Adipocyte (in vitro differentiated cells): ENCODE data around the gene RNF19B.

Source experiments
- DNase-seq: peaks from one replicate; pipeline ENCODE4 v3.0.0-alpha.2; 2015; ENCODE audit warnings: low read depth
- H3K27me3 ChIP-seq: replicated peaks from 2 replicates; pipeline ENCODE4 v1.7.0; 2013; ENCODE audit warnings: mild to moderate bottlenecking, low read length, moderate library complexity; ENCODE audit not compliant: control insufficient read depth, insufficient read depth
- H3K36me3 ChIP-seq: 2 replicates; pipeline ENCODE4 v1.7.0; 2013; ENCODE audit warnings: low read length, mild to moderate bottlenecking, moderate library complexity; ENCODE audit not compliant: control insufficient read depth, insufficient read depth, severe bottlenecking
- H3K4me1 ChIP-seq: 2 replicates; pipeline ENCODE4 v1.7.0; 2013; ENCODE audit warnings: mild to moderate bottlenecking, low read length, moderate library complexity; ENCODE audit not compliant: control insufficient read depth, insufficient read depth
- H3K4me3 ChIP-seq: 2 replicates; pipeline ENCODE4 v1.7.0; 2013; ENCODE audit warnings: mild to moderate bottlenecking, low read length, moderate library complexity
- H3K9ac ChIP-seq: 2 replicates; pipeline ENCODE4 v1.7.0; 2013; ENCODE audit warnings: mild to moderate bottlenecking, low read length, moderate library complexity
- H3K9me3 ChIP-seq: 2 replicates; pipeline ENCODE4 v1.7.0; 2013; ENCODE audit warnings: mild to moderate bottlenecking, low read length, moderate library complexity; ENCODE audit not compliant: control insufficient read depth

The RNF19B gene

DNA sequence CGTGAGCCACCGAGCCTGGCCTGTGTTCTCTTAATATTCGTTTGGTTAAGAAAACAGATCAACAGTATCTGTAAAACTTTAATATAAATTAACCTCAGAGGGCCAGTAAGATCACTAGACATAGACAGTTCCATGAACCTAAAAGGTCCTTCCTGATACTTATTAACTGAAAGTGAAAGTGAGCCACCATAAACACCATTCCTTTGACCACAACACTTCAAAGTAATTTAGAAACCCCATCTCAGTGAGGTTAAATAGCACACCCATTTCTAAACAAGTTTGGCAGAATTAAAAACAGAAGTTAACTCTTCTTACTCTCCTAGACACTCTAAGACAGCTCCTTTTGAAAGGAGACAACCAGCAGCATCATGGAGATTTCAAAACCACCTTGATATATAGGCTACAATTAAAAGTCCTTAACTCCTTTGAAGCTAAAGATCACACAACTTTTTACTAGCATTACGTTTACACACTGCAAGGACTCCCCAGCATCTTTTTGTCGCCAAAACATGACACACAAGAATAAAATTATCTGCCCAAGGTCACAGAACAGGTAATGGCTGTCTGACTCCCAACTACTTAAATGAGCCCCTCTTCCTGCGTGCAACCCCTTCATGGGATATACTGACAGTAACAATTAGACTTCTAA lies 2.2 kb downstream of the RNF19B start:
- peak; percentile 26 for DNase-seq
- Histone ChIP-seq H3K36me3 (no peaks in the 10 kb centered on the region), H3K4me1 (peaks cover 20% of the 10 kb centered on the region), H3K9ac (peak overlapping the region; percentile 32), H3K27me3 (no peaks in the 10 kb centered on the region), H3K4me3 (peak overlapping the region; percentile 92), H3K9me3 (no peaks in the 10 kb centered on the region)

DNA sequence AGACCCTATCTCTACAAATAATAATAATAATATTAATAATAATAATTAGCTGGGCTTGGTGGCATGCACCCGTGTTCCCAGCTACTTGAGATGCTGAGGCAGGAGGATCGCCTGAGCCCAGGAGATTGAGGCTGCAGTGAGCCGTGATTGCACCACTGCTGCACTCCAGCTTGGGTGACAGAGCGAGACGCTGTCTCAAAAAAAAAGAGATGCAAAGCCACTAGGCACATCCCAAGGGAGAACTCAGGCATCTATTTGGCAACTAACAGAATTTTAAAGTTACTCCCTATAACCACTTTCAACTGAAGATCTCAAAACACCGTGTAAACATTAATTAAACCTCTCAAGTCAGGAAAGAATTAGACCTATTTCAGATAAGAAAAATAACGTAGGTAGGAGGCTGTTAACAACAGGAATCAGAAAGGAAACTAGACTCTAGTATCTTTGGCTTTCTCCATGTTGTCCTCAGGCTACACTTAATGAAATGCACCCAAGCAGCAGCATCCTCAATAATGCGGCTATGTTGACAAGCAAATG lies 3.7 kb downstream of the RNF19B start:
- no peak overlapping the region for H3K4me3 ChIP-seq
- H3K9me3 ChIP-seq = no peaks in the 10 kb centered on the region
- no peaks in the 10 kb centered on the region for H3K36me3 ChIP-seq
- H3K27me3 ChIP-seq = no peaks in the 10 kb centered on the region
- DNase-seq = no peak
- peaks cover 20% of the 10 kb centered on the region for H3K4me1 ChIP-seq
- no peak overlapping the region for H3K9ac ChIP-seq

DNA sequence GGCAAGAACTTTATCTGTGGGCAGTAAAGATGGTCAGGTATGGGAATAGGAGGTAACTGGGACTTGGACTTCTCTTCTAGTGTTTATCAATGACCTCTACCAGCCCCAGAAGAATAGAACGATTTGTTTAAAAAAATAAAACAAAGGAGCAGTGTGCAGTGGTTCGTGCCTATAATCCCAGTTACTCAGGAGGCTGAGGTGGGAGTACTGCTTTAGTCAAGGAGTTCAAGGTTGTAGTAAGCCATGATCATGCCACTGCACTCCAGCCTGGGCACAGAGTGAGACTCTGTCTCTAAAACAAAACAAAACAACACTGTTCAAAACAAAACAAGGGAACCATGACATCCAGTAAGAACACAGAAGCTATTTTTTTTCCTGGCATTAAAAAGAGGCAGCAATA lies 4.3 kb downstream of the RNF19B start:
- H3K9me3 ChIP-seq = no peaks in the 10 kb centered on the region
- H3K36me3 ChIP-seq = no peaks in the 10 kb centered on the region
- H3K4me1 ChIP-seq = peaks cover 20% of the 10 kb centered on the region
- H3K27me3 ChIP-seq = no peaks in the 10 kb centered on the region
- no peak overlapping the region for H3K9ac ChIP-seq
- DNase-seq = no peak
- no peak overlapping the region for H3K4me3 ChIP-seq

DNA sequence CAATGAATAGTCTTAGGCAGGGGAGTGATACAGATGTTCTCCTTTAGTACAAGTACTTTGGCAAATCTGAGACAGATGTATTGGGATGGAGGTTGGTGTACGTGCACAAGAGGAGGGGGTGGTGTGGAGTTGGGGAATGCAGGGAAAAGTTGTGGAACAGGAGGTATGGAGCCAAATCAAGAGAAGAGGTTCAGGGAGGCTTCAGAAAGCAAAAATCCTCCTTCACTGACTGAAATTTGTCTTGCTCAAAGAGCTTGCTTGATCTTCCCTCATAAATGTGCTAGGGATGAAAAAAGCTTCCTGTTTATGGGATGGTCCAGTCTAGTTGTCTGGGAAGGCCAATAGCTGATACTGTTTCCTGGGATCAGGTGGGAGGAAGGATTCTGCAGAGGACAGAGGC lies 5.8 kb downstream of the RNF19B start:
- peaks cover 20% of the 10 kb centered on the region for H3K4me1 ChIP-seq
- no peak overlapping the region for H3K4me3 ChIP-seq
- DNase-seq = no peak
- no peaks in the 10 kb centered on the region for H3K27me3 ChIP-seq
- H3K36me3 ChIP-seq = no peaks in the 10 kb centered on the region
- H3K9me3 ChIP-seq = no peaks in the 10 kb centered on the region
- no peak overlapping the region for H3K9ac ChIP-seq

DNA sequence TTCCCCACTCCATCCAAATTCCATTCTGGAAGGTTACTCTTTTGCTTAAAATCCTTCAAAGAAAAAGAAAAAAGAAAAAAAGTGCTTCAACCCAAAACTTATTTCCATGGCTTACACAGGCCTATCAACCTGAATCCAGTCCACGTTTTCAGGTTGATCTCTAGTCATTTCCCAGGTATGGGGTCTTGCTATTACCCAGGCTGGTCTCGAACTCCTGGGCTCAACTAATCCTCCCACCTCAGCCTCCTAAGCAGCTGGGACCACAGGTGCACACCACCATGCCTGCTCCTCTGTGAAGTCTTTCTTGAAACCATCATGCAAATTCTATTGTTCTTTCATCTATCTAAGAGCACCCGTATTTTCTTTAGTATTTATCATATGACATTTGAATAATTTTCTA lies 7.6 kb downstream of the RNF19B start:
- no peak for DNase-seq
- Histone ChIP-seq H3K4me1 (peaks cover 10% of the 10 kb centered on the region), H3K36me3 (no peaks in the 10 kb centered on the region), H3K9me3 (no peaks in the 10 kb centered on the region), H3K4me3 (no peak overlapping the region), H3K27me3 (no peaks in the 10 kb centered on the region), H3K9ac (no peak overlapping the region)

DNA sequence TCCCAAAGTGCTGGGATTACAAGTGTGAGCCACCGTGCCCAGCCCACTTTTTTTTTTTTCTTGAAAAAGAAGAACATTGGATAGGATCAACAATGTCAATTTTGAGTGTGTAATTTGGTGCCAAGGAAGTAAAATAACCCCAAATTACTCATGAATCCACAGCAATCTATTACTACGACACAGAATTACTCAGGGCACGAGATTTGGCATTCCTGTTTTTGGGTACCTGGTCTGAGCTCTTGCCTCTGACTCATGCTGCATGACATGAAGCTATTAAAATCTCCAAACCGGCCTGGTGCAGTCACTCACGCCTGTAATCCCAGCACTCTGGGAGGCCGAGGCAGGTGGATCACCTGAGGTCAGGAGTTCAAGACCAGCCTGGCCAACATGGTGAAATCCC lies 10.4 kb downstream of the RNF19B start:
- DNase-seq = no peak
- H3K27me3 ChIP-seq = no peaks in the 10 kb centered on the region
- H3K9ac ChIP-seq = no peak overlapping the region
- no peak overlapping the region for H3K4me3 ChIP-seq
- H3K4me1 ChIP-seq = peaks cover 5% of the 10 kb centered on the region
- no peaks in the 10 kb centered on the region for H3K9me3 ChIP-seq
- no peaks in the 10 kb centered on the region for H3K36me3 ChIP-seq

DNA sequence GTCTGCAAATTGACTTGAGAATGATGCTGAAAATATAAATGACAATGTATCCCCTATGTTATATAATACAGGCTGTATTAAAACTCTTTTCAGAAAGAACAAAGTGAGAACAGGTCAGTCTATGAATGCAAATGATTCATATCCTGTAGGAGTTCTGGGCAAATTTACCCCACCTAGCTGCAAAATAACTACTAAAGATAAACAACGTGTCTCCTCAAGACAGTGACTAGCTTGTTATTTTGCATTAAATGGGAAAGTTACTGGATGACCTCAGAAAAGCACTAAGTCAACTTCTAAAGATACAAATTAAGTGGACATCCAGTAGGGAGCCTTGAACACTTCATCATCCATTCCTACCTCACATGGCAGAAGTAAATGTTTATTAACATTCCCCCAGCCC lies 11.1 kb downstream of the RNF19B start:
- no peak overlapping the region for H3K4me3 ChIP-seq
- peak; percentile 25 for DNase-seq
- peaks cover 12% of the 10 kb centered on the region for H3K4me1 ChIP-seq
- no peaks in the 10 kb centered on the region for H3K27me3 ChIP-seq
- H3K36me3 ChIP-seq = no peaks in the 10 kb centered on the region
- no peak overlapping the region for H3K9ac ChIP-seq
- H3K9me3 ChIP-seq = no peaks in the 10 kb centered on the region

DNA sequence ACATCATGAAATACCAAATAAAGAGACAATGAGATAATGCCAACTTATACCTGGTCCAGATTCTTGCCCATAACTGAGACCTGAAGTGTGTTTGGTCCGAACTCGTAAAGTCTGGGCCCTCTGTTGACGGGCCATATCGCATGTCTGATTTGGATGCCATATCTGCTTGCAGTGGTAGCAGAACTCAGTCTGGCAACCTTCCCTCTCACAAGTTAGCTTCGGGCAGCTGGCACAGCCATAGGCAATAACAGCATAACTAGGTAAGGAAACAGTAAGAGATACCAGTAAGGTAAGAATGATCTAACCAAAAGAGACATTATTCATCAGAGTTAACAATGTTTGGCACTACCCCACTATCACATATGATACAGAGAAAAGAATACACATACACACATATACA lies 15.1 kb downstream of the RNF19B start:
- Histone ChIP-seq H3K4me3 (no peak overlapping the region), H3K9me3 (no peaks in the 10 kb centered on the region), H3K9ac (no peak overlapping the region), H3K27me3 (no peaks in the 10 kb centered on the region), H3K4me1 (peaks cover 23% of the 10 kb centered on the region), H3K36me3 (peaks cover 22% of the 10 kb centered on the region)
- DNase-seq = no peak

DNA sequence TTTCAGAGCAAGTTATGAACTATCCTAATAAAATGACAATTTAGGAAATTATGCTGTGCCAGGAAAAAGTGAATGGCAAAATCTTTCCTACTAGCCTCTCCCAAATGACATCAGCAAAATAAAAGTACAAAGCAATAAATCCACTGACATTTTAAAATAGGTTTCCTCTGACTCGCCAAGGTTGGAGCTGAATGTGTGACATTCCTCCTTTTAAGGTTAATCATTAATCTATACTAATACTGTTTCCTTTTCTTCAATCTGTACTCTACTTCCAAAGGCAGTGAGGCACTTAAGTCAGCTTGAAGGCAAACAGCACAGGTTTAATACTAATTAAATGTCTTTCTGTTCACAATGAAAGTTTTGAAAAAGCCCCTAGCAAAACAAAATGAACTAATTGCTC lies 15.7 kb downstream of the RNF19B start:
- DNase-seq = no peak

DNA sequence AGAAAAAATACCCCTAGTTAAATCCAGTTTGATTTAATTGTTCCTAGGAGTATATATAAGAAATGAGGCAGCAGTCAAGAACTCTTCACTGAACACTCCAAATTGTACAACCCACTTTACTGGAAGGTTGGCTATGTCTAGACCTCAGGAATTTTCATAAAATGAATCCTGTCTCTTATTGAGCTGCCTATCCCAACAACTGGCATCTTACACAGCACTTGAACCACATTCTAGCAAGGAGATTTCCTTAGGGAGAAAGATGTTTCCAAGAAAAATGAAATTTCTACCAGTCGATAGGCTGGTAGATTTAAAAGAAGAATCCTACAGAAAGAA lies 16.3 kb downstream of the RNF19B start:
- DNase-seq = no peak
- H3K4me1 ChIP-seq = peaks cover 20% of the 10 kb centered on the region
- no peak overlapping the region for H3K9ac ChIP-seq
- no peaks in the 10 kb centered on the region for H3K27me3 ChIP-seq
- no peak overlapping the region for H3K4me3 ChIP-seq
- no peaks in the 10 kb centered on the region for H3K9me3 ChIP-seq
- peaks cover 33% of the 10 kb centered on the region for H3K36me3 ChIP-seq

More for the DNA sequence above, 15.7 kb downstream of the RNF19B start:
- Histone ChIP-seq H3K36me3 (peaks cover 28% of the 10 kb centered on the region), H3K4me3 (no peak overlapping the region), H3K9ac (no peak overlapping the region), H3K9me3 (no peaks in the 10 kb centered on the region), H3K27me3 (no peaks in the 10 kb centered on the region), H3K4me1 (peaks cover 23% of the 10 kb centered on the region)

DNA sequence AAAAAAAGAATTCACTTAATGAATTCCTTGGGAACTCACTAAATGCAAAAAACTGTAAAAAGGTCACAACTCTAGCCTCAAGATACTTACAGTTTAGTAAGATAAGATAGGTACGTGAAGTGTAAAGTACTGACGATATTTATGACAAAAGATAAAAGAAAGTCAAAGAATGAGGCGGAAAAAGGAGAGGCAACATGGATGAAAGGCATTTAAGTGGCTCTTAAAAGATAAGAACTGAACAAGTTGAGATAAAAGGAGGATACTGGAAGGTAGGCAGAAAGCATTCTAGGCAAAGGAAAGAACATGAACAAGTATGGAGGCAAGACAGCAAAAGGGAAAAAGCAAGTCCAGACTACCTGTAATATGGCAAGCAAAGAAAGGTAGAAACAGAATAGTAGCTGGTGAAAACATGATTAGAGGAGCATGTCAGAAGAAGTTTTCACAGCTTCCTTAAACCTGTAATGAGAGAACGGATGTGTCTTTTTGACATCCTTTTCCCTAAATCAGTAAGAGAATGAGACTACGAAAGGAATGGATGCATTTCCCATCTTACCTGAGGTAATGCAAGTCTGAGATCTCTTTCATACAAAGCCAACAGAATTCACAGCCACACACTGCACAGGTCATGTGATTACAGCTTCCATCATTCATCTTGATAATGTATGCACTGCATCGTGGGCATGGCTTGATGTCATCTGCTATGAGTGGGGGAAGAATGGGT lies 16.8 kb downstream of the RNF19B start:
- no peaks in the 10 kb centered on the region for H3K9me3 ChIP-seq
- no peaks in the 10 kb centered on the region for H3K27me3 ChIP-seq
- H3K4me1 ChIP-seq = peaks cover 20% of the 10 kb centered on the region
- no peak overlapping the region for H3K9ac ChIP-seq
- no peak overlapping the region for H3K4me3 ChIP-seq
- DNase-seq = no peak
- H3K36me3 ChIP-seq = peaks cover 33% of the 10 kb centered on the region
